C4-2B (cell line): Measurements from ENCODE around the gene APLF.
"Not testable (repeated sequence)": the region's sequence is repeated elsewhere in the genome, so short reads cannot be mapped to it uniquely, and the experiment has no call there.

ENCODE experiments used
- CTCF ChIP-seq: fragments of 450-650 bp; conservative IDR thresholded peaks from 2 replicates; pipeline ENCODE4 v1.5.1; 2017; ENCODE audit warnings: mild to moderate bottlenecking
- ZFX ChIP-seq: fragments of 450-650 bp; IDR thresholded peaks from 2 replicates; pipeline ENCODE4 v1.6.1; 2017

GRCh38 chr2:68529651-68530050 is 62.3 kb downstream of the APLF start:
- not testable (repeated sequence) for TF ChIP-seq CTCF, ZFX
